Left hindlimb (tissue), 1 donor: Measurements from ENCODE around the gene TDRD10.

Experiments used
- DNase-seq: peaks from one replicate; pipeline ENCODE4 v3.0.0-alpha.2; 2018

TDRD10 gene

GRCh38 chr1:154557248-154557938, 55.4 kb downstream of the TDRD10 start:
- no peak for DNase-seq

- peak; percentile 63 for DNase-seq
Measured at GRCh38 chr1:154557939-154558719, 56.1 kb downstream of the TDRD10 start, which contains the start of gene UBE2Q1. Gene UBE2Q1 (minus strand): TSS chr1:154558662. CDS start chr1:154558553, 109 bp downstream.

DNA sequence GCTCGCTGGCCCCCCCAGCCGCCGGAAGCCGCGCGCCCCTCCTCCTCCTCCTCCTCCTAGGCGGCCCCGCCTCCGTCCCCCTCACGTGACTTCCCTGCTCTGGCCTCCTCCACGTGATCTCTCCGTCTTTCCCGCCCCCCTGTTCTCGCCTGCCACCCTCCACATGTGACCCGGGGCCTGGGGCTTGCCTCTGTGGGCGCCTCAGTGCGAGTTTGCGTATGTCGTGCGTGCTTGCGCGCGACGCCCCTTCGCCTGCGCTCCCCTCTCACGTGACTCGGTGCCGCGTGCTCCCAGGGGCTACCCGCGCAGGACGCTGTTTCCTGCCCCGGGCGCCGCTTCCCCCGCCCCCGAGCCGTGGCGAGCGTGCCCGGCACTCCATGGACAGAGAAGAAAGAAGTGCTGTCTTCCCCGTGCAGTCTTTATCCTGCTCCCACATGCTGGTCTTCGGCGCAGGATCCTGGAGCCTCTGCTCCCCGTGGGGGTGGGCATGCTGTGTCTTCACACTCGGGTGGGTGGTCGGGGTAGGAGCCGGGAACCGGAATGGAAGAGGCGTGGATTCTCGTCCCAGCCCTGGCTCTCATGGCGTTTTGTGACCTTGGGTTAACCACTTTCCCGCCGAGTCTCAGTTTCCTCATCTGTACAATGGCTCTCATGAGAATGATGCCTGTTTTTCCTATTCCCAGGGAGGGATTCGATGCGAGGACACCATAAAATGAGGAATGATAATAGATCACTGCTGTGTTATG, 56.9 kb downstream of the TDRD10 start:
- peak; percentile 100 for DNase-seq

DNA sequence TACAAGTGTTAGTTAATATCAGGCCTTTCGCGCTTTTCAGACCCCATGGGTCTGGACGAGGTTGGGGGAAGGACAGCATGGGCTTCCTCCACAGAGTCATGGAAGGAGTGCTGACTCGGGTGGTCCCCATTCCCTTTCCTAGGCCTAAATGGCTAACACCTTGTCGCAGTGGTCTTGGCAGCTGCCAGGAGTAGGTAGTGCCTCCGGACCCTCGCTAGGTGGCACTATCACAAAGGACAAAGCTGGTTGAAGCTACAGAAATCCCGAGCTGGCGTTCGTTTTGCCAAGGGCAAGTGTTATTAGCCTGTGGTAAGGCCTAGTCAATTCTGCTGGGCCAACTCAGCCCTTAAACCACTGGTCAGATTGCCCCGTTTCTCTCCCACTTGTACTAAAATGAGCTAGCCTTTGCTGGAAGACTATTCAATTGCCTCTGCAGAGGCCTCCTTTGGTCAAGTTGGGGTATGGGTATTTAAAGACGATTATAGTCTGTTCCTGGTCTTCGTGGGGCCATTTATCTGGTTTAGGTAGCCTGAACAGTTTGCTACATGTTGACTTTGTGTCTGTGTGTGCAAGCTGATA, 57.5 kb downstream of the TDRD10 start:
- DNase-seq: peak; percentile 88

- peak; percentile 3 for DNase-seq
Measured at GRCh38 chr1:154565876-154566275, 63.9 kb downstream of the TDRD10 start.

DNA sequence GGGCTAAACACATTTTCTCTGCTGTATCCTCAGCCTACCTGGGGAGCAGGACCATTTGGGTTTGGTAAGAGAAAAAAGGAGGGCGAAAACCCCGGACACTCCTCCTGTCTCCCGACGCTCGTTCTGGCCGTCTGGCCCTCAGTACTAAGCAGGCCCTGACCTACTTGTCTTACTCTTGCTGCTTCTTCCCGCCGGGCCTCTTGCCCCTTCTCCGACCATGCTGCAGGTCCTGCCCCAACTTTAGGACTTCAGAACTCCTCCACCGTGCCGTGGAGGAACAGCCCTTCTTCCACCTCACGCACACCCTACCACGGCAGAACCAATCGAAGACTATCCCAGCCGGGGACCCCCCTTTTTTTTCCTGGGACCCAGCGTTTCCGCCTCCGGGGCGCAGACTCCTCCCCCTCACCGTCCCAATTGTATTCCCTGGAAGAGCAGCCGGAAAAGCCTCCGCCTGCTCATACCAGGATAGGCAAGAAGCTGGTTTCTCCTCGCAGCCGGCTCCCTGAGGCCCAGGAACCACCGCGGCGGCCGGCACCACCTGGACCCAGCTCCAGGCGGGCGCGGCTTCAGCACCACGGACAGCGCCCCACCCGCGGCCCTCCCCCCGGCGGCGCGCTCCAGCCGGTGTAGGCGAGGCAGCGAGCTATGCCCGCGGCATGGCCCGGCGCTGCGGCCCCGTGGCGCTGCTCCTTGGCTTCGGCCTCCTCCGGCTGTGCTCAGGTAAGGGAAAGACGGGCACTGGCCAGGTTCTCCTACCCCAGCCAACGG, 65.6 kb downstream of the TDRD10 start, which contains the start of gene CHRNB2:
TSS of gene CHRNB2 (plus strand) at position 393 of the 771 bp plus-strand sequence. CDS start at position 660, 267 bp downstream.
- DNase-seq: peak; percentile 74

DNA sequence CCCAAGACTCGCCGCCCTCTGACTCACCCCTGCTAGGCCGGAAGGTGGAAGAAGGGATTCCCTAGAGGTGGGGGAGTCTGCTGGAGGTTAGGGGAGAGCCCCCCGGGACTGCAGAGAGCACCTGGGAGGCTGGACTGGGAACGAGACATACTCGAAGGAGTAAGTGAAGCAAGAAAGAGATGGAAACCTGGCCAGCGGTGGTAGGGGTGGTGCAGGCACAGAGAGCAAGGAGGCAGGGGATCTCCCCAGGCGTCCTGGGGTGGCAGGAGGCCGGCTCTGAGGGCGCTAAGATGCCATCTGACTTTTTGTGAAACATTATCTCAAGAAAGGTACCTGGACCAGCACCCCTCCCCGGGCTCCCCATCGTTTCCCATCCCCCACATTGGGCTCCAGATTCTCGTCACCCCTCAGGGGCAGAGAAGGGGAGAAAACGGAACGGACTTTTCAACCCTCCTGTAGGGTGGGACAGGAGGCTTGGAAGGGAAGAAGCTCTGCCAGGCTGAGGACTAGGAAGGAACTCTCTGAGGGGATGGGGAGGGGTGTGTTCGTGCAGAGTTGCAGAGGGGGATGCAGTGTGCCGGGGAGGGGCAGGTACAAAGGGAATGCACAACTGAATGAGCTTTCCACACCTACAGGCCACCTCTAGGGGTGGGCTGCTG, 66.3 kb downstream of the TDRD10 start:
- peak; percentile 20 for DNase-seq

DNA sequence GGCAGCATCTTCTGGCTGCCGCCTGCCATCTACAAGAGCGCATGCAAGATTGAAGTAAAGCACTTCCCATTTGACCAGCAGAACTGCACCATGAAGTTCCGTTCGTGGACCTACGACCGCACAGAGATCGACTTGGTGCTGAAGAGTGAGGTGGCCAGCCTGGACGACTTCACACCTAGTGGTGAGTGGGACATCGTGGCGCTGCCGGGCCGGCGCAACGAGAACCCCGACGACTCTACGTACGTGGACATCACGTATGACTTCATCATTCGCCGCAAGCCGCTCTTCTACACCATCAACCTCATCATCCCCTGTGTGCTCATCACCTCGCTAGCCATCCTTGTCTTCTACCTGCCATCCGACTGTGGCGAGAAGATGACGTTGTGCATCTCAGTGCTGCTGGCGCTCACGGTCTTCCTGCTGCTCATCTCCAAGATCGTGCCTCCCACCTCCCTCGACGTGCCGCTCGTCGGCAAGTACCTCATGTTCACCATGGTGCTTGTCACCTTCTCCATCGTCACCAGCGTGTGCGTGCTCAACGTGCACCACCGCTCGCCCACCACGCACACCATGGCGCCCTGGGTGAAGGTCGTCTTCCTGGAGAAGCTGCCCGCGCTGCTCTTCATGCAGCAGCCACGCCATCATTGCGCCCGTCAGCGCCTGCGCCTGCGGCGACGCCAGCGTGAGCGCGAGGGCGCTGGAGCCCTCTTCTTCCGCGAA, 69.4 kb downstream of the TDRD10 start:
- DNase-seq: no peak

GRCh38 chr1:154571964-154572288, 69.9 kb downstream of the TDRD10 start:
- DNase-seq: no peak

DNA sequence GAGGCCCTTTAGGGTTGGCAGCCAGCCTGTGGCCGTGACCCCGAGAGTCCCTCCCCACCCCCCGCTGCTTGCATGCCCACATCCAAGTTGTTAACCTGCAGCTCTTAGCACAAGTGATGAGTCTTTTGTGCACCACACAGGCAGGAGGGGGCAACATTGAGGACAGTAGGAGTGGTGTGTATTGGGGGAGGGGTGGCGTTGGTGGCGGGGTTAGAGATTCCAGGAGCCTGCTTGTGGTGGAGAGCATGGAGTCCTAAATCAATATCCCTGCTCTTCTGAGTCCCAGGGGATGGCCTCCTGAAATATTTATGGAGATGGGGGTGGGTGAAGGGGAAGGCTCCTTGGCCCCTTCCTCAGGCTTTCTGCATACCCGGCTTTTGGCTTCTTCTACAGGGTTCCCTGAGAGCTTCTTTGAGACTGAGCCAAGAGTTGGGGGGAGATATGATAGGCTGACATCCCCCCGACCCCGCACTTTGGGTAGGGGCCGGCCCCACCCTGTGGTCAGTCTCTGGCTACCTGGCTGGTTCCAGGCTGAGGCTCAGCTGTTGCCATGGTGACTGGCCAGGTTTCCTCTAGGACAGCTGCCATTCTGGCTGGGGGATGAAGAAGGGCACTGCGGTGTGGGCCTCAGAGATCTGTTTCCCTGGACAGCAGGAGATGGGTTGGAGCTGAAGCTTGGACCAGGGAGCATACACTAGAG, 70.6 kb downstream of the TDRD10 start:
- DNase-seq: no peak

GRCh38 chr1:154573168-154573510, 71.1 kb downstream of the TDRD10 start:
- no peak for DNase-seq

GRCh38 chr1:154574716-154575115, 72.7 kb downstream of the TDRD10 start:
- DNase-seq: peak; percentile 56

- no peak for DNase-seq
Measured at GRCh38 chr1:154575147-154575927, 73.3 kb downstream of the TDRD10 start.

- DNase-seq: no peak
Measured at GRCh38 chr1:154575951-154576566, 74.0 kb downstream of the TDRD10 start.

DNA sequence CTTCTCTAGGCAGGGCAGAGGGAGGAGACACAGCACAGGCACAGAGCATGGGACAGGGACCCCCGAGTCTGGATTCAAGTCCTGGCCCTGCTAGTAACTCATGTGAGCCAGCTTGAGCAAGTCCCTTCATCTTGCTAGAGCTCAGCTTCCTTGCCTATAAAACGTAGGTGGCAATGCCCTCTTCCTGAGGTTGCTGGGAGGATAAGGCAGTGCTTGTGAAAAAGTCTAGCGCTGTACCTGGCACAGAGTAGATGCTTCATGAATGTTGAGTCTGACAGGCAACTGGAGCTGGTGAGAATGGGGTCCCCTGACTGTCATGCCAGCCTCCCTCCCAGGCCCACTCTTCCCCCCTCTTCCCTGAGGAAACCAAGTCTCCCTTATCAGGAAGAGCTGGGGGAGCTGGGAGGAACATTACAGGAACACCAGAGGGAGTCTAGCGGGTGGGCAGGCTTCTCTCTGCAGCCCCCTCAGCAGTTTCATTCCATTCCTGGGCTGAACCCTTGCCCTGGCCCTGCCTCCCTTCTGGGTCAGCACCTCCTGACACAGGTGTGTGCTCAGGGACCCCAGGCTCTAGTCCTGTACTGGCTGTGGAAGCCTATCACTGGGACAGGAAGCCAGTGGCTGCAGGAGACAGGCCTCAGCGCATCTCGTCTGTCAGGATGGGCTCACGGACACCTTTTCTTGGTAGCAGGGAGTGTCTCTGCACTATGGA, 75.5 kb downstream of the TDRD10 start:
- DNase-seq: no peak

GRCh38 chr1:154578058-154578418, 76.0 kb downstream of the TDRD10 start:
- no peak for DNase-seq

DNA sequence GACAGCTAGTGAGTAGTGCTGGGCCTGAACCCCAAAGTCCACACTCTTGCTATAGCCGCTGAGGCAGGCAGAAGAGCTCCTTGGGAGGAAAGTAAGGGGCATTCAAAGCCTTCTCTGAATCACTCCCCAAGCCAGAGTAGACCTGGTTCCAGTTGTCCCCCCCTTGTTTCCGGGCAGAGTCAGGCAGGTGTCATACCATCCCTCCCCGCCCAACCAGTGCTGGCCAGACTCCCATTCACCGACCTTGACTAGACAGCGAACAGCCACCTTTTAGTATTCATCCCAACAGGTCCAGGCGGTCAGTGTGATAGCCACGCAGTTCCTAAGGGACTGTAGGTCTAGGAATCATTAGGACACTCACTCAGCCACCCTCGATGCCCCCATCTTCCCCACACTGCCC, 77.4 kb downstream of the TDRD10 start:
- DNase-seq: no peak

DNA sequence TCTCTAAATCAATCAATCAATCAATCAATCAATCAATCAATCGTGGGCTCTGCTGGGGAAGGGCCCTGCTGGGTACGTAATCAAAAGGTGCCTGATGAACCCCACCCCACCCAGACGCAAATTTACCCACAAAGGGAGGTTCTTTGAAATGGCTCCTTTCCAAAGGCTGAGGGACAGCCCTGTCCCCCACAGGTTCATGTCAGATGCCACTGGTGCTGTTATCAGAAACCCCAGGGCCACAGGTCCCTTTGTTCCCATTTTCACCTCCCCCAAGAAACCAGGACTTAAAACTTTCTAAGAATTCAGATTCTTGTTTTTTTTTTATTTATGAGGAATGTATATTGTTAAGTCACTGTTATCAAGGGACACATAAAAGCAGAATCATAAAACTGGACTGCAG, 79.7 kb downstream of the TDRD10 start:
- no peak for DNase-seq

DNA sequence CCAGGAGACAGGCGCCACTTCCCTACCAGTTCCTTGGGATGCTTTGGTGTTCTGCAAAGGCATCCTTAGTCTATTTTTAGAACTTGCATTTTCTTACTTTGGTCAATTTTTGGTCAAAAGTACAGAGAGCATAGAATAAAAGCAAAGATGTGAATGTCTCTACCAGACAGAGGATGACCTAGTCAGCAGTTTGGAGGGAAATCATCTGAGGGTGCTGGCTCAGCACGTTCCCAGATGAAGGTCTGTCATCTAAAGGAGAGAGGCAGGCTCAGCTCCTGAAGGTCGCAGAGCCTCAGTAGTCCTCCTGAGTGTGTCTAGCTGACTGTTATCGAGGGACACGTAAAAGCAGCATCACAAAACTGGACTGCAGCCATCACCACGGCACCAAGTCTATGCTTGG, 80.9 kb downstream of the TDRD10 start:
- no peak for DNase-seq
